Measurements from ENCODE around the gene SLIT1. TPM values are rescaled to one million over a fixed set of nuclear protein-coding genes. Genes with fewer than 3 reads are reported as not detected.

The SLIT1 gene
- total RNA-seq, 1 experiment from 2014 or later = 0.41 TPM

DNA sequence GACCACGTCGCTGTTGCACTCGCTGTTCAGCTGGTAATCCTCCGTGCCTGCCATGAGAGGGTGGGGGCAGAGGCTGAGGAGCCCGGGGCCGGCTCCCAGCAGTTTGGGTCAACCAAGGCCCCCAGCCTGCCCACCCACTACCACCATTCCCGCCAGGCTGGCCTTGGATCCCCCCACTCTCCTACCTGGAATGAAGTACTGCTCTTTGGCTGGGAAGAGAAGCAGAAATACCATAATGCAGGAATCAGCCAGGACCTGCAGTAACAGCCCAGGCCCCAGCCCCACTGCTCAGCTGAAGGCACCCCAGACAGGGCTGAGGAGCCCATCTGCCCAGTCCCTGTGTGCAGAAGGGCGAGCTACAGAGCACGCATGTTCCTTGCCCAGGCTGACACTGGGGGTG is 138.0 kb downstream of the SLIT1 start:
- H3K27me3 ChIP-seq (replicated peaks; ENCODE audit: control insufficient read depth, insufficient read depth, low read length) = no peaks in the 10 kb centered on the region; the same call in 1 of the 2 replicates
- H3K9me3 ChIP-seq = no peaks in the 10 kb centered on the region
- Mint-ChIP-seq H3K36me3 (ENCODE audit: insufficient read depth, unreplicated experiment) (no peaks in the 10 kb centered on the region), H3K4me1 (ENCODE audit: low read depth, unreplicated experiment) (no peaks in the 10 kb centered on the region), H3K4me3 (ENCODE audit: unreplicated experiment) (no peak overlapping the region), H3K27ac (ENCODE audit: unreplicated experiment) (no peak overlapping the region), H3K27me3 (ENCODE audit: insufficient read depth, unreplicated experiment) (peaks cover 7% of the 10 kb centered on the region), H3K9me3 (ENCODE audit: unreplicated experiment) (no peaks in the 10 kb centered on the region)
- intact Hi-C loops (cut with micrococcal nuclease; ENCODE audit: unreplicated experiment) = no loop called here
- no TSS peak for BruUV-seq (replicated peaks)
- TF ChIP-seq, protein P1, sequence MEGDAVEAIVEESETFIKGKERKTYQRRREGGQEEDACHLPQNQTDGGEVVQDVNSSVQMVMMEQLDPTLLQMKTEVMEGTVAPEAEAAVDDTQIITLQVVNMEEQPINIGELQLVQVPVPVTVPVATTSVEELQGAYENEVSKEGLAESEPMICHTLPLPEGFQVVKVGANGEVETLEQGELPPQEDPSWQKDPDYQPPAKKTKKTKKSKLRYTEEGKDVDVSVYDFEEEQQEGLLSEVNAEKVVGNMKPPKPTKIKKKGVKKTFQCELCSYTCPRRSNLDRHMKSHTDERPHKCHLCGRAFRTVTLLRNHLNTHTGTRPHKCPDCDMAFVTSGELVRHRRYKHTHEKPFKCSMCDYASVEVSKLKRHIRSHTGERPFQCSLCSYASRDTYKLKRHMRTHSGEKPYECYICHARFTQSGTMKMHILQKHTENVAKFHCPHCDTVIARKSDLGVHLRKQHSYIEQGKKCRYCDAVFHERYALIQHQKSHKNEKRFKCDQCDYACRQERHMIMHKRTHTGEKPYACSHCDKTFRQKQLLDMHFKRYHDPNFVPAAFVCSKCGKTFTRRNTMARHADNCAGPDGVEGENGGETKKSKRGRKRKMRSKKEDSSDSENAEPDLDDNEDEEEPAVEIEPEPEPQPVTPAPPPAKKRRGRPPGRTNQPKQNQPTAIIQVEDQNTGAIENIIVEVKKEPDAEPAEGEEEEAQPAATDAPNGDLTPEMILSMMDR (IDR thresholded peaks at IDR 0.05; ENCODE audit: insufficient read depth in 1 of 2, low read depth in 1 of 2, low read length in 1 of 2, severe bottlenecking in 1 of 2, unreplicated experiment in 1 of 2) = no peak
- ChIA-PET CTCF (no interaction called here), POLR2A (no interaction called here)
- H3K36me3 ChIP-seq (ENCODE audit: control insufficient read depth, insufficient read depth, low read length) = no peaks in the 10 kb centered on the region
- H3K4me3 ChIP-seq (ENCODE audit: low read depth, low read length) = no peak overlapping the region
- no peak for DNase-seq
- H3K4me1 ChIP-seq = no peaks in the 10 kb centered on the region

DNA sequence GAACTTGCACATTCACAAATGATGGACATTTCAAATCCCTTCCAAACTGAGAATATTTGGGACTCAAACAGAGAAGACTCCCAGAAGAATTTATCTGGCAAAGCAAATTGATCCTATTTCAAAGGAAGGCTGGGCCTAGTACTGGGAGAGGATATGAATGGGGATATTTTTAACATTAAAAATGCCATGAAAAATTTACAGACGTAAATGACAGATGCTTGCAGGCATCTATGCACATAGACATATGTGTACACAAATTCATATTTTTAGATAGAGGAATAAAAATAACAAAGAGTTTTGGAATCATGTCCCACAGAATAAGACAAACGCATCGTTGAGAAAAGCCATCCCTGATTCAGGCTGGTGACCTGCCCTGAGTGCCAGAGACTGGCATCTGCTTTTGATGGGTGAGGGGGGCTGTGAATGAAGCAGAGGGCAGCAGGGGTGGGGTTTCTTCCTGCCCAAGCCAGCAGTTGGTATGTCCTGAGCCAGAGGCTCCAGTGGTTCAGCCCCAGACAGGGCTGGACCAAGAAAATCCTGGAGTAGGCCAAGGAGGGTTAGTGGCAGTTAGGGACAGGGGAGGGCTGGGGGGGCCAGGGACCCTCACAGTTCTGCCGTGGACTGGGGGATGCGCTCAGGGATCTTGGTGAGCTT is 138.5 kb downstream of the SLIT1 start:
- BruUV-seq (replicated peaks) = no TSS peak

GRCh38 chr10:97046456-97047082 is 139.2 kb downstream of the SLIT1 start:
- no peak overlapping the region for H3K27ac Mint-ChIP-seq (ENCODE audit: unreplicated experiment)
- intact Hi-C loops (cut with micrococcal nuclease; ENCODE audit: unreplicated experiment) = no loop called here
- CTCF ChIA-PET = interaction anchor here (1.9 kb wide), 1 partner anchor 9 kb away, joined by 6 read pairs; no protein-coding TSS in a partner anchor

More for the DNA sequence above, 138.5 kb downstream of the SLIT1 start:
- TF ChIP-seq, protein P1 (IDR thresholded peaks at IDR 0.05; ENCODE audit: insufficient read depth in 1 of 2, low read depth in 1 of 2, low read length in 1 of 2, severe bottlenecking in 1 of 2, unreplicated experiment in 1 of 2) = no peak
- Mint-ChIP-seq H3K27ac (ENCODE audit: unreplicated experiment) (no peak overlapping the region), H3K36me3 (ENCODE audit: insufficient read depth, unreplicated experiment) (no peaks in the 10 kb centered on the region), H3K4me3 (ENCODE audit: unreplicated experiment) (no peak overlapping the region), H3K27me3 (ENCODE audit: insufficient read depth, unreplicated experiment) (peaks cover 7% of the 10 kb centered on the region), H3K4me1 (ENCODE audit: low read depth, unreplicated experiment) (no peaks in the 10 kb centered on the region), H3K9me3 (ENCODE audit: unreplicated experiment) (no peaks in the 10 kb centered on the region)
- no peak for DNase-seq
- ChIA-PET CTCF (interaction anchor here (1.9 kb wide), 1 partner anchor 10 kb away, joined by 6 read pairs; no protein-coding TSS in a partner anchor), POLR2A (no interaction called here)
- Histone ChIP-seq H3K4me1 (no peaks in the 10 kb centered on the region), H3K36me3 (ENCODE audit: control insufficient read depth, insufficient read depth, low read length) (no peaks in the 10 kb centered on the region), H3K9me3 (no peaks in the 10 kb centered on the region), H3K27me3 (replicated peaks; ENCODE audit: control insufficient read depth, insufficient read depth, low read length) (no peaks in the 10 kb centered on the region; the same call in 1 of the 2 replicates), H3K4me3 (ENCODE audit: low read depth, low read length) (no peak overlapping the region)
- intact Hi-C loops (cut with micrococcal nuclease; ENCODE audit: unreplicated experiment) = no loop called here

More at GRCh38 chr10:97046456-97047082, 139.2 kb downstream of the SLIT1 start:
- POLR2A ChIA-PET = no interaction called here
- Mint-ChIP-seq H3K27me3 (ENCODE audit: insufficient read depth, unreplicated experiment) (peaks cover 7% of the 10 kb centered on the region), H3K9me3 (ENCODE audit: unreplicated experiment) (no peaks in the 10 kb centered on the region), H3K36me3 (ENCODE audit: insufficient read depth, unreplicated experiment) (no peaks in the 10 kb centered on the region), H3K4me3 (ENCODE audit: unreplicated experiment) (no peak overlapping the region), H3K4me1 (ENCODE audit: low read depth, unreplicated experiment) (no peaks in the 10 kb centered on the region)
- no peak for DNase-seq
- no peaks in the 10 kb centered on the region for H3K9me3 ChIP-seq
- no peaks in the 10 kb centered on the region for H3K4me1 ChIP-seq
- TF ChIP-seq, protein P1 (IDR thresholded peaks at IDR 0.05; ENCODE audit: insufficient read depth in 1 of 2, low read depth in 1 of 2, low read length in 1 of 2, severe bottlenecking in 1 of 2, unreplicated experiment in 1 of 2) = no peak
- no TSS peak for BruUV-seq (replicated peaks)
- H3K27me3 ChIP-seq (replicated peaks; ENCODE audit: control insufficient read depth, insufficient read depth, low read length) = no peaks in the 10 kb centered on the region; the same call in 1 of the 2 replicates
- H3K4me3 ChIP-seq (ENCODE audit: low read depth, low read length) = no peak overlapping the region
- no peaks in the 10 kb centered on the region for H3K36me3 ChIP-seq (ENCODE audit: control insufficient read depth, insufficient read depth, low read length)

Measured in Caco-2 (cell line).